GM12878 (cell line): ENCODE data around the gene USP9X. TPM values are rescaled to one million over a fixed set of nuclear protein-coding genes. Genes with fewer than 3 reads are reported as not detected.

Experiments used
- ATAC-seq: fragments of 200-7000 bp; cut with Tn5 transposase; 3 replicates; pipeline ENCODE4 v1.9.1; 2020; ENCODE audit warnings: mild to moderate bottlenecking, moderate library complexity
- BruUV-seq: library from RNA; stranded (reverse); fragments of 400-500 nt; replicated peaks from 2 replicates; lab custom pipeline; 2021; lab: Mats Ljungman, UMichigan
- CTCF ChIA-PET: fragments of 300-600 bp; sonication (Branson Sonifier 250); formaldehyde crosslinking; extraction: SDS; loops from one replicate; lab custom pipeline; 2021; ENCODE audit warnings: inconsistent platforms; lab: Yijun Ruan, JAX
- POLR2A ChIA-PET: fragments of 350-600 bp; formaldehyde crosslinking; extraction: SDS; loops from one replicate; lab custom pipeline; 2021; ENCODE audit warnings: inconsistent platforms; lab: Charles Lee
- RAD21 ChIA-PET: fragments of 300-600 bp; sonication (Branson Sonifier 250); formaldehyde crosslinking; loops from one replicate; lab custom pipeline; 2023; ENCODE audit warnings: antibody characterized with exemption; ENCODE audit not compliant: unreplicated experiment; lab: Charles Lee
- SMC1A ChIA-PET: fragments of 300-600 bp; sonication (Branson Sonifier 250); formaldehyde crosslinking; loops from one replicate; lab custom pipeline; 2023; ENCODE audit not compliant: unreplicated experiment, uncharacterized antibody; lab: Charles Lee
- DNase-seq: peaks from one replicate; pipeline ENCODE4 v3.0.0-alpha.2; 2011; ENCODE audit warnings: low read depth, low spot score
- FAIRE-seq: peaks from 3 replicates; lab custom pipeline; 2011; peaks lifted over from hg19 to GRCh38; lab: Jason Lieb, UNC
- H2AFZ ChIP-seq: 2 replicates; pipeline ENCODE4 v1.6.0; 2011; ENCODE audit warnings: low read depth, low read length, control low read depth; ENCODE audit not compliant: control insufficient read depth
- H3K27ac ChIP-seq: 2 replicates; pipeline ENCODE4 v1.5.1; 2011; ENCODE audit warnings: control low read depth; ENCODE audit not compliant: control insufficient read depth, insufficient read depth
- H3K27me3 ChIP-seq, 2 experiments: replicated peaks in 1 of 2; 2 replicates each; pipeline versions ENCODE4 v1.6.0 to v1.6.1; 2011; ENCODE audit warnings: low read length in 1 of 2; ENCODE audit not compliant: control insufficient read depth in 2 of 2, insufficient read depth in 2 of 2
- H3K36me3 ChIP-seq, 2 experiments: 2 replicates each; pipeline ENCODE4 v1.5.1; 2011; ENCODE audit warnings: low read length in 1 of 2; ENCODE audit not compliant: control insufficient read depth in 2 of 2, insufficient read depth in 2 of 2
- H3K4me1 ChIP-seq: 2 replicates; pipeline ENCODE4 v1.6.1; 2011; ENCODE audit warnings: mild to moderate bottlenecking, low read length, moderate library complexity, mixed read lengths; ENCODE audit not compliant: control insufficient read depth, insufficient read depth
- H3K4me2 ChIP-seq: 2 replicates; pipeline ENCODE4 v1.6.0; 2011; ENCODE audit warnings: control low read depth; ENCODE audit not compliant: control insufficient read depth, insufficient read depth
- H3K4me3 ChIP-seq: fragments of 200-600 bp; sonication (generic); 2 replicates; pipeline ENCODE4 v1.5.1; 2016
- H3K79me2 ChIP-seq: 2 replicates; pipeline ENCODE4 v1.6.0; 2011; ENCODE audit warnings: low read length; ENCODE audit not compliant: control insufficient read depth, insufficient read depth
- H3K9ac ChIP-seq: 2 replicates; pipeline ENCODE4 v1.8.0; 2011; ENCODE audit warnings: low read length, control low read depth, mixed read lengths; ENCODE audit not compliant: control insufficient read depth, insufficient read depth
- H3K9me3 ChIP-seq: replicated peaks from 3 replicates; pipeline ENCODE4 v1.5.1; 2011; ENCODE audit warnings: mild to moderate bottlenecking, low read length; ENCODE audit not compliant: control insufficient read depth, insufficient read depth
- H4K20me1 ChIP-seq: 2 replicates; pipeline ENCODE4 v1.6.0; 2011; ENCODE audit not compliant: control insufficient read depth, insufficient read depth
- PAX5 ChIP-seq: IDR thresholded peaks from 2 replicates; pipeline ENCODE4 v1.6.1; 2011; ENCODE audit warnings: low read depth, low read length, borderline replicate concordance
- POLR2AphosphoS2 ChIP-seq: IDR thresholded peaks from 2 replicates; pipeline ENCODE4 v1.6.1; 2011; ENCODE audit warnings: low read depth, mild to moderate bottlenecking, low read length, improper control_type of control experiment, moderate library complexity
- RELB ChIP-seq: fragments of 450-650 bp; IDR thresholded peaks from 2 replicates; pipeline ENCODE4 v1.6.1; 2017; ENCODE audit warnings: low read depth, mild to moderate bottlenecking, moderate library complexity
- ZNF207 ChIP-seq: fragments of 450-650 bp; IDR thresholded peaks from 2 replicates; pipeline ENCODE4 v1.6.1; 2014; ENCODE audit warnings: antibody characterized with exemption, mild to moderate bottlenecking, borderline replicate concordance
- WGBS: methylation state at CpG from one replicate; pipeline ENCODE4 v1.1.6; 2016; ENCODE audit warnings: low lambda C conversion rate; ENCODE audit not compliant: insufficient replicate concordance, insufficient coverage; ENCODE audit errors: missing lambda C conversion rate; 5-methylcytosine and 5-hydroxymethylcytosine counted together
- in situ Hi-C: fragments of 300-500 bp; cut with MboI; formaldehyde crosslinking; loops from 9 replicates; pipeline ENCODE4 v1.14.3; 2018; ENCODE audit warnings: mixed read lengths
- intact Hi-C: fragments of 100-400 bp; cut with micrococcal nuclease; formaldehyde crosslinking; loops from one replicate; pipeline ENCODE4 v1.14.2; 2022; ENCODE audit not compliant: unreplicated experiment
- polyA plus RNA-seq, 11 experiments: library from polyadenylated mRNA; depleted of rRNA in 4 of 11; unstranded in 6 of 11; stranded (reverse) in 5 of 11; fragments of >200 nt; fragmentation: Nextera tagmentation in 4 of 11; fragmentation: Illumina TruSeq in 1 of 11; extraction: Ambion mirVana in 4 of 11; extraction: Trizol in 1 of 11; gene quantifications; 1 replicate in 1 of 11; 2 replicates in 10 of 11; pipeline versions ENCODE4 v1.2.1 to v1.2.3, GENCODE V29; 2011 to 2016; ENCODE audit warnings: inconsistent platforms in 2 of 11, missing spikeins in 2 of 11, low read depth in 1 of 11
- total RNA-seq, 4 experiments: library from RNA; depleted of rRNA in 3 of 4; stranded (reverse); fragments of >200 nt in 3 of 4; fragmentation: Illumina TruSeq in 1 of 4; extraction: Trizol in 1 of 4; gene quantifications; 2 replicates each; pipeline versions ENCODE4 v1.2.1 to v1.2.3, GENCODE V29; 2013 to 2021

Gene USP9X
- total and polyA plus RNA-seq, 10 of the 15 experiments (the other 5 are each of a cell fraction or from before 2014, with no cell fraction given), result 9.3 to 61.6 (median 31.7) TPM

DNA sequence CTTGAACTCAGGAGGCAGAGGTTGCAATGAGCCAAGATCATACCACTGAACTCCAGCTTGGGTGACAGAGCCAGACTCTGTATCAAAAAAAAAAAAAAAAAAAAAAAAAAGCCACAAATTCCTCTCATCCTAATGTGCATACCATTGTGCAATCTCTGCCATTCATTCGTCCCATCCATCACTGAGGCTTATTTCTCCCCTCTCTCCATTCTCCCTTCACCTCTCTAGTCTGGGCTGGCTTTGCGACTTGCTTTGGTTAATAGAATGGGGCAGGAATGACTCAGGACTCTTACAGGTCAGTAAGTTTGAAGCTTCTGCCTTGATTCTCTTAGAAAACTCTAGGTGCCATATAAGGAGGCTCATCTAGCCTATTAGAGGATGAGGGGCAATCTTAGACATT lies 188.4 kb downstream of the USP9X start:
- WGBS, result 43% methylated on average over 2 of the region's 2 CpGs
- ChIA-PET RAD21 (no interaction called here), POLR2A (interaction anchor here (0.5 kb wide), 1 partner anchor 64 kb away, joined by 4 read pairs; no protein-coding TSS in a partner anchor), SMC1A (interaction anchor here (1.4 kb wide), 1 partner anchor 170 kb away, joined by 3 read pairs; no protein-coding TSS in a partner anchor), CTCF (interaction anchor here (1.0 to 1.6 kb wide), 3 partner anchors 93 to 622 kb away, joined by 3 to 4 read pairs (median 4); no protein-coding TSS in a partner anchor)
- intact Hi-C loops (no loop called here), in situ Hi-C loops (loop anchor here (10.0 kb wide), 1 partner anchor 481 kb away; no protein-coding TSS in a partner anchor)
- H3K79me2 ChIP-seq, result no peaks in the 10 kb centered on the region
- H3K27ac ChIP-seq, result no peak overlapping the region
- H3K9me3 ChIP-seq, result no peaks in the 10 kb centered on the region
- no peaks in the 10 kb centered on the region for H3K36me3 ChIP-seq
- H3K27me3 ChIP-seq, result no peaks in the 10 kb centered on the region
- no peak for FAIRE-seq
- no peak for DNase-seq
- H4K20me1 ChIP-seq, result no peaks in the 10 kb centered on the region
- no peak for ATAC-seq
- H3K9ac ChIP-seq, result no peak overlapping the region
- no peak overlapping the region for H2AFZ ChIP-seq
- H3K4me1 ChIP-seq, result no peaks in the 10 kb centered on the region
- H3K4me3 ChIP-seq, result no peak overlapping the region
- TF ChIP-seq RELB (no peak), PAX5 (no peak), ZNF207 (no peak), POLR2AphosphoS2 (no peak)
- no TSS peak for BruUV-seq
- H3K4me2 ChIP-seq, result no peak overlapping the region
